NCI-H345 treated with DMSO at 0.1 percent for 48 hours (cell line): ENCODE data around the gene GNAT1.
A peak's percentile ranks its signal among the peaks of the same experiment; 100 is the strongest.
"Not testable (repeated sequence)": the region's sequence is repeated elsewhere in the genome, so short reads cannot be mapped to it uniquely, and the experiment has no call there.

Experiments used
- DNase-seq: peaks from one replicate; lab custom pipeline; 2025; ENCODE audit not compliant: unreplicated experiment; lab: John Stamatoyannopoulos, UW

Gene GNAT1

GRCh38 chr3:50237754-50238548 is 46.5 kb downstream of the GNAT1 start:
- DNase-seq: peak; percentile 16

DNA sequence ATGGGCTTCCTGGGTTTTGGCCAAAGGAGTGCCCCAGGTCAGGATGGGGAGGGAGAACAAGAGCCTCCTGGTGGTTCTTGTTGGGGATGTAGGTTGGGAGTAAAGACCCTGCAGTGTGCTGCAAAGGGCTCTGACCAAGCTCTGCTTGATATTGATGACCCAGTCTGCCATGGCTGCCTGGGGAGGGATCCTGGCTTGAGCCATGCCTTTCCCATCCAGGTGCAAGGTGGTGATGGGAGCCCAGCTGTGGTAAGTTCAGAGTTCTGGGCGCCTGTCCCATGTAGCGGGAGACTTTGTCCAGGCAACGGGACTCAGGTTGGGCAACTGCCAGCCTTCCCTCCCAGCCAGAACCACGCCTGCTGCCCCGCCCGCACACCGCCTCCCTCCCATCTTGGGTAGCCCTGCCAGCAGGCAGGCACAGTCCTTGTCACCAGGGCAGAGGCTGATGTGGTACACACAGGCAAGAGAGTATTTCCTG is 47.2 kb downstream of the GNAT1 start:
- DNase-seq: no peak

DNA sequence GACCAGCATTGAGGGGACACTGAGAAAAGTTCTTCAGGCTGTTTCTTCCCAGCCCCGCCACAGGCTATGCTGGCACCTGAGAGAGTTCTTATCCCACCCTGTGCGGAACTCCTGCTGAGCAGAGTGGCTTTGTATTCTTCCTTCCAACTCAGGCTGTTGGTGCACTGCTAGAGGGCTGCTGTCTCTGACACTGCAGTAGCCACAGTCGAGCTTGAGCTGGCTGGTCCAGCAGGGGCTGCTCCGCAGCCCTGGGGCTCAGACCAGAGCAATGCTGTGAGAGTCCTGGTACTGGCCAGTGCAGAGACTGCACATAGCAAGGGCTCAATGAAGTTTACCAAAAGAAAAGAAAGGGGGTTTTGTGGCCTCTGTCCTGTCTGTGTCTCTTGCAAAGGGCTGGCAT is 48.2 kb downstream of the GNAT1 start:
- no peak for DNase-seq

DNA sequence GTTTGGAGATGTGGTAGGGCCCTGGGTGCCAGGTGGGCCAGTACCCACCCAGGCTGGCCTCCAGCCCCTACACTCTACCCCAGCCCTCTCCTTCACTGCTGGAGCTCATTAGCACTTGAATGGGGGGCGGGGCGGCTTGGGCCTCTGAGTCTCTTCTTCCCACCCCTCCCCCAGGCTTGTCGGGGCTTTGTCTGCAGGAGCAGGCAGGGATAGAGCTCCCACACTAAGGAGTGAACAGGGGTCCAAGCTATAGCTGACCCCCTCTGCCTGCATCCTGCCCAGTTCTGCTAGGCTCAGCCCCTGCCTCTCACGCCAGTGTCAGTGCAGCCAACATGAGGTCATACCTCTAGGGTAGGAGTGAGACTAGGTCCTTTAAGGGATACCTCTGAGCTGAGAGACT is 49.8 kb downstream of the GNAT1 start:
- DNase-seq: peak; percentile 23

GRCh38 chr3:50241713-50242380 is 50.4 kb downstream of the GNAT1 start:
- no peak for DNase-seq

GRCh38 chr3:50242381-50242770 is 51.0 kb downstream of the GNAT1 start:
- no peak for DNase-seq

DNA sequence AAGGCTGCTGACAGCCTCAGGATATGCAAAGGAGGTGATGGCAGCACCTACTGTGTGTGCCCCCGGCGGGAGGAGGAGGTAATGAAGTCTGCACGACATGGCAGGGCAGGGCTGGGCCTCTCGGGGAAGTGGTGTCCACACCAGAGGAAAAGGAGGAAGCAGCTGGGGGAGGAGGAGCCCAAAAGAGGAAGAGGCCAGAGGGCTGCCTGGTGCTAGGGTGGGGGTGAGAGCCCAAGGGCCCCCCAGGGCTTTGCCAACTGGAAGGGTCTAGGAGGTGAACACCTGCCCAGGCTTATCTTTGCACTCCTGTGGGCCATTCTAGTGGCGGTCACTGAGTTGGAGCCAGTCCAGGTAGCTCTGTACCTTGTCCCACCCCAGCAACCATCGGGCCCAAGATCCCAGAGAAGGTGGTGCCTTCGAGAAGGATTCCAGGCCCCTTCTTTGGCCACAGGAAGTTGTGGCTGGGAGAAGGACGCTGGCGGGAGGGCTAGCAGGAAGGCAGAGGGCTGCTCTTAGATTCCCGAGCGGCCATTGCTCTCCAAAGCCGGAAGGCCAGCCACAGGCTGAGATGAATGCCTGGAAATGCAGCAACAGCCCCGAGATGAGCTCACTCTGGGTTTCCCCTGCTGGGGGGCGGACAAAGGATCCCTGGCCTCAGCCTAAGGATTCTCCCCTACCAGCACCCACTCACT is 51.6 kb downstream of the GNAT1 start:
- DNase-seq: no peak

- no peak for DNase-seq
Observed at GRCh38 chr3:50243543-50243895, 52.1 kb downstream of the GNAT1 start.

DNA sequence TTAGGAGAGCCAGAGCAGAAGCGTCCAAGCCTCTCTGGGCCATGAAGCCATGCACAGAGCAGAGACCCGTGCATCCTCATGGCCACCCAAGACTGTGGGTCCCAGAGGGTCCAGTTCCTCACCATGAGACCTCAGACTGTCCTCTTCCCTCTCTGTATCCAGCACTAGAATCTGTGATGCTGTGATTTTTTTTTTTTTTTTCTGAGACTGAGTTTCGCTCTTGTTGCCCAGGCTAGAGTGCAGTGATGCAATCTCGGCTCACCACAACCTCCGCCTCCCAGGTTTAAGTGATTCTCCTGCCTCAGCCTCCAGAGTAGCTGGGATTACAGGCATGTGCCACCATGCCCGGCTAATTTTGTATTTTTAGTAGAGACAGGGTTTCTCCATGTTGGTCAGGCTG is 53.4 kb downstream of the GNAT1 start:
- not testable (repeated sequence) for DNase-seq

DNA sequence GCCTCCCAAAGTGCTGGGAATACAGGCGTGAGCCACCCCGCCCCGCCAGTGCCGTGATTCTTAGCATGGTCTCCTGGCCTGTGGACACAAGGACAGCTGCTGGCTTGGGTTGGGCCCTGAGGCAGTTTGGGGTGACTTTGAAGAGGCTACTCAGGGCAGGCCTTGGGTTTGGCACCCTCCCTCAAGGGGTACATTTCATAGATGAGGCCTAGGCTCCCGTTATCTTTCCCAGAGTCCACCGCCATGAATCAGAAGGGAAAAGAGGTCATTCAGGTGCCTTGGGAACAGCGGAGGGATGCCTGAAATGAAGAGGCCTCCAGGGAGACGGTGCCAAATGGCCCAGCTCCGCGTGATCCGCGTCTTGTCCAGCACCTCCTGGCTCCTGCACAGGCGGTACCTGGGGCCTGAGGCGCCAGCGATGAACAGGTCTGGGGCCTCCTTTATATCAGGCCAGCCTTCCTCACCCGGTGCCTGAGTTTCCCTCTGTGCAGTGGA is 53.9 kb downstream of the GNAT1 start:
- no peak for DNase-seq

- DNase-seq: peak; percentile 46
Observed at GRCh38 chr3:50245831-50246516, 54.6 kb downstream of the GNAT1 start.

GRCh38 chr3:50246517-50246954 is 55.1 kb downstream of the GNAT1 start:
- DNase-seq: no peak
